Measurements from ENCODE around the gene KRTAP5-5.

GRCh38 chr11:1668911-1669473, 39.4 kb downstream of the KRTAP5-5 start:
- no peak for TF ChIP-seq CTCF (optimal IDR thresholded peaks at IDR 0.05 in 1 of 3, IDR thresholded peaks at IDR 0.05 in 1 of 3, conservative IDR thresholded peaks at IDR 0.05 in 1 of 3; ENCODE audit: extremely low read depth in 1 of 3, insufficient read depth in 2 of 3, low read length in 3 of 3)
- no peak for TF ChIP-seq EZH2 (IDR thresholded peaks at IDR 0.05; ENCODE audit: low read length)
